Measurements from ENCODE around the gene FBXL7.

- TF ChIP-seq CTCF (IDR thresholded peaks at IDR 0.05) (no peak), EZH2 (IDR thresholded peaks at IDR 0.05; ENCODE audit: borderline replicate concordance, insufficient read depth, low read depth, low read length, poor library complexity, severe bottlenecking) (no peak)
These were observed 333.4 kb downstream of the FBXL7 start for GRCh38 chr5:15833365-15833764.

All from B cell (primary cell).